Panc1 (cell line): ENCODE results near the gene KCNC1.

Source experiments
- CTCF ChIP-seq: fragments of 450-650 bp; IDR thresholded peaks from 2 replicates; pipeline ENCODE4 v1.5.1; 2017; ENCODE audit warnings: mild to moderate bottlenecking
- POLR2AphosphoS5 ChIP-seq: IDR thresholded peaks from 2 replicates; pipeline ENCODE4 v1.6.1; 2012; ENCODE audit warnings: mild to moderate bottlenecking, low read depth, low read length, moderate library complexity
- REST ChIP-seq, 2 experiments: IDR thresholded peaks; 2 replicates each; pipeline ENCODE4 v1.6.1; 2011 to 2012; ENCODE audit warnings: low read depth in 2 of 2, control low read depth in 1 of 2, low read length in 1 of 2, mild to moderate bottlenecking in 1 of 2, moderate library complexity in 1 of 2; ENCODE audit not compliant: insufficient read depth in 1 of 2
- SIN3A ChIP-seq: IDR thresholded peaks from 2 replicates; pipeline ENCODE4 v1.6.1; 2012; ENCODE audit warnings: low read depth, mild to moderate bottlenecking, low read length, moderate library complexity, borderline replicate concordance; ENCODE audit not compliant: insufficient read depth

DNA sequence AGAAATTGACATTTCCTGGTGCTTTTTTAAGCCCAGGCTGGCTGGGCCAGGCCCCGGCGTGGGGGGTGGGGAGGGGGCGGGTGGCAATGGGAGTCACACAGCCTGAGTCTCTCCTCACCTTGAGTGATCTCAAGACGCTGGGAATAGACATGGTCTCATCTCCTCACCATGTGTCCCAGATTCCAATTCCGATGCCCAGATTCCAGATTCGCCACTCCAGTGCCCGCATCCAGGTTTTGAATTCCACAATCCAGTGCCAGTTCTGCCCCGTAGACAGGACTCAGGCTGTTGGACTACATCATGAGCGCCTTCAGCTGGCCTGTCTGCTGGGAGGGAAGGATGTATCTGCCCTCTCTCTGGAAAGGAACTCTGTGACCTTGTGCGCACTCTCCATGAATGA lies 19.1 kb downstream of the KCNC1 start:
- TF ChIP-seq REST (IDR thresholded peaks at IDR 0.05; ENCODE audit: insufficient read depth in 1 of 2, low read depth in 2 of 2, low read length in 1 of 2) (no peak), CTCF (no peak), POLR2AphosphoS5 (no peak), SIN3A (no peak)
